Stimulated activated effector memory CD8-positive, alpha-beta T cell treated with anti-CD3 and anti-CD28 coated beads, Interleukin-12 subunit alpha, Interleukin-12 subunit beta, amount 100 ng/mL, for 72 hours (primary cell): ENCODE results near the gene CRACDL.

Experiments
- ATAC-seq: fragments of 150-1000 bp; cut with Tn5 transposase; 2 replicates; pipeline ENCODE4 v1.10.0; 2021
- DNase-seq, 2 donors: peaks; one replicate each; pipeline ENCODE4 v3.0.0; 2021 to 2022; ENCODE audit warnings: low spot score in 2 of 2
- H3K27ac Mint-ChIP-seq: one replicate; pipeline ENCODE4 v1.8.0; 2022; ENCODE audit warnings: mild to moderate bottlenecking, mixed read lengths
- H3K36me3 Mint-ChIP-seq: one replicate; pipeline ENCODE4 v1.8.0; 2022; ENCODE audit warnings: mild to moderate bottlenecking, mixed read lengths
- H3K4me1 Mint-ChIP-seq: one replicate; pipeline ENCODE4 v1.8.0; 2022; ENCODE audit warnings: mixed read lengths
- H3K4me3 Mint-ChIP-seq: one replicate; pipeline ENCODE4 v1.8.0; 2022; ENCODE audit warnings: mild to moderate bottlenecking, mixed read lengths
- H3K9me3 Mint-ChIP-seq: one replicate; pipeline ENCODE4 v1.8.0; 2022; ENCODE audit warnings: mixed read lengths

The CRACDL gene

GRCh38 chr2:98793897-98794830 lies 141.9 kb downstream of the CRACDL start:
- Mint-ChIP-seq H3K36me3 (no peaks in the 10 kb centered on the region), H3K9me3 (no peaks in the 10 kb centered on the region), H3K4me3 (no peak overlapping the region), H3K27ac (no peak overlapping the region), H3K4me1 (peaks cover under 1% of the 10 kb centered on the region)
- ATAC-seq: no peak
- DNase-seq: no peak

GRCh38 chr2:98793275-98793674 lies 142.8 kb downstream of the CRACDL start:
- Mint-ChIP-seq H3K27ac (no peak overlapping the region), H3K4me3 (no peak overlapping the region), H3K9me3 (no peaks in the 10 kb centered on the region), H3K4me1 (no peaks in the 10 kb centered on the region), H3K36me3 (no peaks in the 10 kb centered on the region)
- DNase-seq (no peak), ATAC-seq (no peak)

- Mint-ChIP-seq H3K9me3 (no peaks in the 10 kb centered on the region), H3K27ac (peak overlapping the region; percentile 29), H3K4me1 (no peaks in the 10 kb centered on the region), H3K36me3 (no peaks in the 10 kb centered on the region), H3K4me3 (no peak overlapping the region)
- ATAC-seq: no peak
- no peak for DNase-seq
These were observed 145.8 kb downstream of the CRACDL start for GRCh38 chr2:98790221-98790620.

- ATAC-seq: no peak
- Mint-ChIP-seq H3K4me3 (no peak overlapping the region), H3K27ac (peak overlapping the region; percentile 13), H3K36me3 (no peaks in the 10 kb centered on the region), H3K9me3 (no peaks in the 10 kb centered on the region), H3K4me1 (no peaks in the 10 kb centered on the region)
- no peak for DNase-seq
These were observed 148.3 kb downstream of the CRACDL start for GRCh38 chr2:98787700-98788099.

DNA sequence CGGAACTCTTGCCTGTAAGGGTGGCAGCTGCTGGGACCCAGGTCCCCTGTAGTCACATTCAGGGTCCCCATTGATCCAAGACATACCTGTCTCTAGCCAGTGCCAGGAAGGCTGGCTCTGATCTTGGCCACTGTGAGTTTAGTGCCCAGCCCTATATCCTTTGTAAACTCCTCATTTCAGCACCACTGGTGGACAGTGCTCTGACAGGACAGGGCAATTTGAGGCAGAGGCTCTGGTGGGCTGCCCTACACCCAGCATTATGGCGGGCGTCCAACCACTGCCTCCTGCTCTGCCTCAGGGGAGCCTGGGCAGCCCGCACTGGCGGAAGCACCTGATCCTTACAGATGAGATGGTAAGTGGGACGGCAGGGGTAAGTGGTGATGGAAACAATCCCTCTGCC lies 149.8 kb downstream of the CRACDL start:
- H3K27ac Mint-ChIP-seq: no peak overlapping the region
- H3K9me3 Mint-ChIP-seq: peaks cover 6% of the 10 kb centered on the region
- H3K4me1 Mint-ChIP-seq: no peaks in the 10 kb centered on the region
- no peak overlapping the region for H3K4me3 Mint-ChIP-seq
- no peak for DNase-seq
- no peaks in the 10 kb centered on the region for H3K36me3 Mint-ChIP-seq
- ATAC-seq: no peak

DNA sequence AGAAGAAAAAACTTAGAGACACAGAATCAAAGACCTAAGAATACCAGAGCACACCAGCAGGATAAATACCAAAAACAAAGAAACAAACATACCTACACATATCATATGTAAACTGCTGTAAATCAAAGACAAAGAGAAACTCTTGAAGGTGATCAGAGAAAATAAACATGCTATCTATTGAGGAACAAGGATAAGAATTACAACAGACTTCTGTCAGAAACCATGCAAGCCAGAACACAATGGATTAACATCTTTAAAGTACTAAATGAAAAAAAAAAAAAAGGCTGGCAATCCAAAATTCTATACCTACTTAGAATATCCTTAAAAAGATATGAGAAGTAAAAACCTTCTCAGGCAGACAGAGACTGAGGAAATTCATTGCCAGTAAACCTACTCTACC lies 153.5 kb downstream of the CRACDL start:
- H3K9me3 Mint-ChIP-seq: peaks cover 6% of the 10 kb centered on the region
- H3K27ac Mint-ChIP-seq: no peak overlapping the region
- no peak for ATAC-seq
- no peak for DNase-seq
- no peaks in the 10 kb centered on the region for H3K4me1 Mint-ChIP-seq
- H3K36me3 Mint-ChIP-seq: no peaks in the 10 kb centered on the region
- H3K4me3 Mint-ChIP-seq: no peak overlapping the region

DNA sequence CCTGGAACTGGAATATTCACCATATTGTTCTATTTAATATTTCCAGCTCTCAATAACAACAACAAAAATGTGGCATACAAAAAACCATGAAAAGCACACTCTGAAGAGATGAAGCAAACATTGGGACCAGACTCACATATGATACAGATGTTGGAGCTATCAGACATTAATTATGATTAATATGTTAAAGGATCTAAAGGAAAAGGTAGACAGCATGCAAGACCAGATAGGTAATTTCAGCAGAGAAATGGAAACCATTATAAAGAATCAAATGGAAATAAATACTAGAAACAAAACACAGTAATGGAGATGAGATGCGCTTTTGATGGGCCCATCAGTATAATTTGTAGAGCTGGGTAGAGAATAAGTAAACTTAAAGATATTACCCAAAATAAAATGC lies 154.2 kb downstream of the CRACDL start:
- Mint-ChIP-seq H3K27ac (no peak overlapping the region), H3K4me3 (no peak overlapping the region), H3K9me3 (peaks cover 6% of the 10 kb centered on the region), H3K36me3 (no peaks in the 10 kb centered on the region), H3K4me1 (no peaks in the 10 kb centered on the region)
- DNase-seq (no peak), ATAC-seq (no peak)

GRCh38 chr2:98778741-98779483 lies 157.1 kb downstream of the CRACDL start:
- peaks cover 6% of the 10 kb centered on the region for H3K9me3 Mint-ChIP-seq
- no peak overlapping the region for H3K27ac Mint-ChIP-seq
- H3K36me3 Mint-ChIP-seq: no peaks in the 10 kb centered on the region
- peaks cover 3% of the 10 kb centered on the region for H3K4me1 Mint-ChIP-seq
- no peak for DNase-seq
- ATAC-seq: no peak
- H3K4me3 Mint-ChIP-seq: no peak overlapping the region

- ATAC-seq (no peak), DNase-seq (no peak)
- Mint-ChIP-seq H3K9me3 (peaks cover 6% of the 10 kb centered on the region), H3K4me1 (peaks cover 10% of the 10 kb centered on the region), H3K36me3 (no peaks in the 10 kb centered on the region), H3K27ac (no peak overlapping the region), H3K4me3 (no peak overlapping the region)
These were observed 157.9 kb downstream of the CRACDL start for GRCh38 chr2:98778151-98778550.

GRCh38 chr2:98777710-98778109 lies 158.3 kb downstream of the CRACDL start:
- Mint-ChIP-seq H3K36me3 (no peaks in the 10 kb centered on the region), H3K27ac (no peak overlapping the region)

DNA sequence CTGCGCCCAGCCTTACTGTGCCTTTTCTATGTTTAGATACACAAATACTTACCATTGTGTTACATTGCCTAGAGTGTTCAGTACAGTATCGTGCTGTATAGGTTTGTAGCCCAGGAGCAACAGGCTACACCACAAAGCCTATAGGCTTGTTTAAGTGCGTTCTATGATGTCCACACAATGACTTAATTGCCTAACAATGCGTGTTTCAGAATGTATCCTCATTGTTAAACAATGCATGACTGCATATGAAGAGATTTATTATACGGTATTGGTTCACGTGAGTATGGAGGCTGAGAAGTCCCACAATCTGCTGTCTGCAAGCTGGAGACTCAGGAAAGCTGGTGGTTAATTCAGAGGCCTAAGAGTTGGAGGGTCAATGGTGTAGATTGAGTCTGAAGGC lies 158.9 kb downstream of the CRACDL start:
- Mint-ChIP-seq H3K36me3 (no peaks in the 10 kb centered on the region), H3K4me3 (no peak overlapping the region), H3K27ac (no peak overlapping the region), H3K4me1 (peaks cover 21% of the 10 kb centered on the region), H3K9me3 (peaks cover 4% of the 10 kb centered on the region)
- ATAC-seq (no peak), DNase-seq (no peak)

More at GRCh38 chr2:98777710-98778109, 158.3 kb downstream of the CRACDL start:
- ATAC-seq (no peak), DNase-seq (no peak)
- peaks cover 6% of the 10 kb centered on the region for H3K9me3 Mint-ChIP-seq
- no peak overlapping the region for H3K4me3 Mint-ChIP-seq
- H3K4me1 Mint-ChIP-seq: peaks cover 15% of the 10 kb centered on the region

DNA sequence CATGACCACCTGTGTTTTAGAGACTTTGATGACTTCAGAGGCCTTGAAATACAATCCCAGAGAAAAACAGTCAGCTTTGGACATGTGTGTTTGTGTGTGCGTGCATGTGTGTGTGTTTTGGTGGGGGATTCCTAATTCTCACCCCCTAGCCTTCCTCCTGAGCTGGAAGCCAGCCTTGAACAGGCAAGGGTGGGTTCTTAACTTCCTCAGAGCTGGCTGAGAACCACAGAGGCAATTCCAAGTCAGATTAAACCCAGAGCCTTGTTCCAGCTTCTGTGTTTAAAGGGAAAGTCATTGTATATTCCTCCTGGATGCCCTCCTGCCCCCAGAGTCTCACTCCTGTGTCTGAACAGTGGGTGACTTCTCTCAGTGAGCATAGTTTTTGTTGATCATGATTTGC lies 159.9 kb downstream of the CRACDL start:
- ATAC-seq (no peak), DNase-seq (no peak)
- Mint-ChIP-seq H3K4me3 (no peak overlapping the region), H3K36me3 (peaks cover 7% of the 10 kb centered on the region), H3K27ac (no peak overlapping the region), H3K9me3 (no peaks in the 10 kb centered on the region), H3K4me1 (peaks cover 31% of the 10 kb centered on the region)

DNA sequence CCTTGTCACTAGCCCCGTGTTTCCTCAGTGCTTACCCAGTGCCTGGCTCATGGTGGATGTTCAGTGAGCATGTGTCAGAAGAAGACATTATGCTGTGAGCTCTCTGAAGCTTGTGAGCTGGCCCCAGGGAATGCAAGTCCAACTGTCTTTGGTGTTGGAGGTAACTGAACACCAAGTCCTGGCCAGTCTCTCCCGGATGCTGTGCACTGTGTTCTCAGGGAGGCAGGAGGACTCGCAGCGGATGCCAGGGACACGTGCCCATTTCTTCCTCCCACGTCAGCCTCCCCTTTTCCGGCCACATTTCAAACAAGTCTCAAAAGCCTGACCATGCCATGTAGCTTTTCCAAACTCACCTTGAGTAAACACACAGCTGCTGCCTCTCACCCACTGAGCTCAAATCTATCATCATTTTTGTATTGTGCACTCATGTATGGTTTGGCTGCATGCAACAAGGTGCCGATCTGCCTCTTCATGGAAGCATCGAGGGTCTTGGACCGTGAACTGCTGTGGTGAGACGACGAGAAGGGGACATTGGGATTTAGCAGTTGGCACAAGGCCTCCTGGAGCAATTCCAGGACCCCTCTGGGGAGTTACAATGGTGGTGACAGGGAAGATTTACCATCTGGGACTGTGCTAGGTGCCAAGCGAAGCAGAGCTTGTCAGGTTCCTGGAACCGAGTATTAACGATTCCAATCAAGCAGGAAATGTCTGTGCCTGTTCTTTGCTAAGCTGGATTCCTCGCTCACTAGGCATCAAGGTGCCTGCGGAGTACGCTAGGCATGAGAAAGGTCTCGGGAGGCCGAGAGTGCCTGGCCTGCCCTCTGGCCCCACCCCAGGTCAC lies 160.7 kb downstream of the CRACDL start:
- no peak for ATAC-seq
- no peak overlapping the region for H3K27ac Mint-ChIP-seq
- no peaks in the 10 kb centered on the region for H3K9me3 Mint-ChIP-seq
- no peak for DNase-seq
- H3K4me1 Mint-ChIP-seq: peaks cover 38% of the 10 kb centered on the region
- peaks cover 7% of the 10 kb centered on the region for H3K36me3 Mint-ChIP-seq
- no peak overlapping the region for H3K4me3 Mint-ChIP-seq

- no peak overlapping the region for H3K27ac Mint-ChIP-seq
- peaks cover 7% of the 10 kb centered on the region for H3K36me3 Mint-ChIP-seq
- DNase-seq (no peak), ATAC-seq (no peak)
- H3K4me1 Mint-ChIP-seq: peaks cover 49% of the 10 kb centered on the region
- H3K4me3 Mint-ChIP-seq: peak overlapping the region; percentile 76
- no peaks in the 10 kb centered on the region for H3K9me3 Mint-ChIP-seq
These were observed 162.1 kb downstream of the CRACDL start for GRCh38 chr2:98773907-98774306.

GRCh38 chr2:98773169-98773568 lies 162.9 kb downstream of the CRACDL start:
- DNase-seq (no peak), ATAC-seq (no peak)
- Mint-ChIP-seq H3K4me1 (peaks cover 56% of the 10 kb centered on the region), H3K4me3 (peak overlapping the region; percentile 76), H3K9me3 (no peaks in the 10 kb centered on the region), H3K27ac (peak overlapping the region; percentile 94), H3K36me3 (peaks cover 7% of the 10 kb centered on the region)
